ENCODE results near the gene AQP7.

GRCh38 chr9:33374190-33374589, 28.2 kb downstream of the AQP7 start:
- no peak for TF ChIP-seq ZNF23 (tag by site-specific recombination; IDR thresholded peaks at IDR 0.05; ENCODE audit: borderline replicate concordance)
- no peak for TF ChIP-seq CTCF (tag by site-specific recombination; IDR thresholded peaks at IDR 0.05)
- no peak for TF ChIP-seq ZNF274 (IDR thresholded peaks at IDR 0.05; ENCODE audit: low read length)
- no peak for TF ChIP-seq ZNF274 (tag by site-specific recombination; IDR thresholded peaks at IDR 0.05; ENCODE audit: borderline replicate concordance)
- no peak for TF ChIP-seq ZNF19 (tag by site-specific recombination; IDR thresholded peaks at IDR 0.05; ENCODE audit: low read depth)
- TF ChIP-seq ZNF677 (tag by site-specific recombination; IDR thresholded peaks at IDR 0.05): no peak

All from HEK293 (cell line).